GM12878 (cell line): ENCODE measurements around the gene CELSR1. TPM values are rescaled to one million over a fixed set of nuclear protein-coding genes. Genes with fewer than 3 reads are reported as not detected.

Source experiments
- CREM ChIP-seq: IDR thresholded peaks from 2 replicates; pipeline ENCODE4 v1.6.1; 2014; ENCODE audit warnings: antibody characterized with exemption, low read depth
- E2F8 ChIP-seq: fragments of 450-650 bp; IDR thresholded peaks from 2 replicates; pipeline ENCODE4 v1.6.1; 2018; ENCODE audit warnings: mild to moderate bottlenecking, low read depth, moderate library complexity; ENCODE audit not compliant: partially characterized antibody
- EZH2 ChIP-seq: IDR thresholded peaks from 2 replicates; pipeline ENCODE4 v1.6.1; 2012; ENCODE audit warnings: low read depth, mild to moderate bottlenecking, control low read depth, inconsistent platforms, low read length, borderline replicate concordance; ENCODE audit not compliant: control insufficient read depth
- MYB ChIP-seq: fragments of 150-350 bp; IDR thresholded peaks from 2 replicates; pipeline ENCODE4 v1.6.1; 2014; ENCODE audit warnings: mild to moderate bottlenecking, low read depth, low read length, borderline replicate concordance
- MYC ChIP-seq: IDR thresholded peaks from 2 replicates; pipeline ENCODE4 v1.6.1; 2011; ENCODE audit warnings: mild to moderate bottlenecking, low read length, moderate library complexity, inconsistent platforms; ENCODE audit not compliant: insufficient read depth, insufficient replicate concordance, insufficient read length, severe bottlenecking
- NR2C1 ChIP-seq: fragments of 450-650 bp; IDR thresholded peaks from 2 replicates; pipeline ENCODE4 v1.6.1; 2017; ENCODE audit warnings: antibody characterized with exemption, mild to moderate bottlenecking, moderate library complexity
- POLR2AphosphoS2 ChIP-seq: IDR thresholded peaks from 2 replicates; pipeline ENCODE4 v1.6.1; 2011; ENCODE audit warnings: low read depth, mild to moderate bottlenecking, low read length, improper control_type of control experiment, moderate library complexity
- RBBP5 ChIP-seq: fragments of 200-600 bp; sonication (generic); conservative IDR thresholded peaks from 2 replicates; pipeline ENCODE4 v1.6.1; 2016
- SIN3A ChIP-seq: IDR thresholded peaks from 2 replicates; pipeline ENCODE4 v1.6.1; 2012; ENCODE audit warnings: low read depth, low read length, improper control_type of control experiment
- polyA plus RNA-seq, 11 experiments: library from polyadenylated mRNA; depleted of rRNA in 4 of 11; unstranded in 6 of 11; stranded (reverse) in 5 of 11; fragments of >200 nt; fragmentation: Nextera tagmentation in 4 of 11; fragmentation: Illumina TruSeq in 1 of 11; extraction: Ambion mirVana in 4 of 11; extraction: Trizol in 1 of 11; gene quantifications; 1 replicate in 1 of 11; 2 replicates in 10 of 11; pipeline versions ENCODE4 v1.2.1 to v1.2.3, GENCODE V29; 2011 to 2016; ENCODE audit warnings: inconsistent platforms in 2 of 11, missing spikeins in 2 of 11, low read depth in 1 of 11
- total RNA-seq, 4 experiments: library from RNA; depleted of rRNA in 3 of 4; stranded (reverse); fragments of >200 nt in 3 of 4; fragmentation: Illumina TruSeq in 1 of 4; extraction: Trizol in 1 of 4; gene quantifications; 2 replicates each; pipeline versions ENCODE4 v1.2.1 to v1.2.3, GENCODE V29; 2013 to 2021

CELSR1 gene
- total and polyA plus RNA-seq, 10 of the 15 experiments (the other 5 are each of a cell fraction or from before 2014, with no cell fraction given): 0.05 to 1.7 (median 0.35) TPM; not detected in 2

- TF ChIP-seq EZH2: no peak
- no peak for TF ChIP-seq RBBP5
- no peak for TF ChIP-seq NR2C1
- no peak for TF ChIP-seq CREM
- no peak for TF ChIP-seq MYC
- TF ChIP-seq POLR2AphosphoS2: no peak
- no peak for TF ChIP-seq SIN3A
- TF ChIP-seq E2F8: no peak
- no peak for TF ChIP-seq MYB
These were observed 168.3 kb downstream of the CELSR1 start (continued) for GRCh38 chr22:46368871-46369715.
